Neutrophil (primary cell): ENCODE data around the gene GTPBP4.

Experiments
- H3K27ac ChIP-seq: fragments of 200-600 bp; sonication (generic); 2 replicates; pipeline ENCODE4 v1.5.1; 2016; ENCODE audit warnings: mild to moderate bottlenecking, moderate library complexity
- H3K27me3 ChIP-seq: fragments of 200-600 bp; sonication (generic); 2 replicates; pipeline ENCODE4 v1.6.0; 2016; ENCODE audit warnings: mild to moderate bottlenecking
- H3K36me3 ChIP-seq: fragments of 200-600 bp; sonication (generic); 2 replicates; pipeline ENCODE4 v1.5.1; 2017
- H3K4me1 ChIP-seq, 2 experiments: fragments of 200-600 bp in 1 of 2; sonication (generic) in 1 of 2; 1 replicate in 1 of 2; 2 replicates in 1 of 2; pipeline versions ENCODE4 v1.5.1 to v1.6.1; 2013 to 2016; ENCODE audit warnings: low read depth in 1 of 2, low read length in 1 of 2, mild to moderate bottlenecking in 1 of 2, moderate library complexity in 1 of 2; ENCODE audit not compliant: control insufficient read depth in 1 of 2, insufficient read depth in 1 of 2
- H3K4me3 ChIP-seq, 2 experiments: fragments of 200-600 bp in 1 of 2; sonication (generic) in 1 of 2; 1 replicate in 1 of 2; 2 replicates in 1 of 2; pipeline ENCODE4 v1.5.1; 2013 to 2016; ENCODE audit warnings: low read depth in 1 of 2, low read length in 1 of 2, mild to moderate bottlenecking in 1 of 2, moderate library complexity in 1 of 2
- H3K9me3 ChIP-seq: fragments of 200-600 bp; sonication (generic); 2 replicates; pipeline ENCODE4 v1.5.1; 2016
- CTCF ChIP-seq: fragments of 200-600 bp; sonication (generic); IDR thresholded peaks from 2 replicates; pipeline ENCODE4 v1.5.1; 2016; ENCODE audit warnings: antibody characterized with exemption

Gene GTPBP4

GRCh38 chr10:968546-969199 is 19.6 kb upstream of the GTPBP4 start:
- no peak overlapping the region for H3K27ac ChIP-seq
- no peak for TF ChIP-seq CTCF
- peaks cover 9% of the 10 kb centered on the region for H3K27me3 ChIP-seq
- H3K4me1 ChIP-seq = peaks cover 0 to 6% of the 10 kb centered on the region in 2 experiments
- H3K36me3 ChIP-seq = no peaks in the 10 kb centered on the region
- H3K9me3 ChIP-seq = no peaks in the 10 kb centered on the region
- no peak overlapping the region for H3K4me3 ChIP-seq

- H3K9me3 ChIP-seq = no peaks in the 10 kb centered on the region
- peaks cover 9% of the 10 kb centered on the region for H3K27me3 ChIP-seq
- no peak for TF ChIP-seq CTCF
- no peaks in the 10 kb centered on the region for H3K36me3 ChIP-seq
- no peak overlapping the region for H3K27ac ChIP-seq
- H3K4me3 ChIP-seq = no peak overlapping the region
- peaks cover 0 to 6% of the 10 kb centered on the region in 2 experiments for H3K4me1 ChIP-seq
Measured at GRCh38 chr10:969473-970150, 18.6 kb upstream of the GTPBP4 start.

GRCh38 chr10:970311-971149 is 17.7 kb upstream of the GTPBP4 start:
- Histone ChIP-seq H3K4me1 (peaks cover 0 to 6% of the 10 kb centered on the region in 2 experiments), H3K36me3 (no peaks in the 10 kb centered on the region), H3K9me3 (no peaks in the 10 kb centered on the region), H3K27me3 (peaks cover 9% of the 10 kb centered on the region), H3K4me3 (no peak overlapping the region), H3K27ac (no peak overlapping the region)
- no peak for TF ChIP-seq CTCF

GRCh38 chr10:971150-971542 is 17.1 kb upstream of the GTPBP4 start:
- no peaks in the 10 kb centered on the region for H3K9me3 ChIP-seq
- H3K27me3 ChIP-seq = peaks cover 9% of the 10 kb centered on the region
- no peak overlapping the region for H3K4me3 ChIP-seq
- H3K27ac ChIP-seq = no peak overlapping the region
- TF ChIP-seq CTCF = no peak
- peaks cover 0 to 6% of the 10 kb centered on the region in 2 experiments for H3K4me1 ChIP-seq
- H3K36me3 ChIP-seq = no peaks in the 10 kb centered on the region

- peaks cover 0 to 6% of the 10 kb centered on the region in 2 experiments for H3K4me1 ChIP-seq
- H3K9me3 ChIP-seq = no peaks in the 10 kb centered on the region
- peaks cover 9% of the 10 kb centered on the region for H3K27me3 ChIP-seq
- no peak for TF ChIP-seq CTCF
- no peaks in the 10 kb centered on the region for H3K36me3 ChIP-seq
- no peak overlapping the region for H3K27ac ChIP-seq
- H3K4me3 ChIP-seq = no peak overlapping the region
Measured at GRCh38 chr10:971613-972012, 16.6 kb upstream of the GTPBP4 start.
